Measurements from ENCODE around the gene HIC1.

- TF ChIP-seq TCF7L2 (IDR thresholded peaks at IDR 0.05; ENCODE audit: low read depth, low read length) (no peak), REST (IDR thresholded peaks at IDR 0.05; ENCODE audit: insufficient read depth in 1 of 2, low read depth in 2 of 2, low read length in 1 of 2) (no peak), POLR2AphosphoS5 (IDR thresholded peaks at IDR 0.05; ENCODE audit: low read depth, low read length) (no peak)
- TF ChIP-seq, protein P1, sequence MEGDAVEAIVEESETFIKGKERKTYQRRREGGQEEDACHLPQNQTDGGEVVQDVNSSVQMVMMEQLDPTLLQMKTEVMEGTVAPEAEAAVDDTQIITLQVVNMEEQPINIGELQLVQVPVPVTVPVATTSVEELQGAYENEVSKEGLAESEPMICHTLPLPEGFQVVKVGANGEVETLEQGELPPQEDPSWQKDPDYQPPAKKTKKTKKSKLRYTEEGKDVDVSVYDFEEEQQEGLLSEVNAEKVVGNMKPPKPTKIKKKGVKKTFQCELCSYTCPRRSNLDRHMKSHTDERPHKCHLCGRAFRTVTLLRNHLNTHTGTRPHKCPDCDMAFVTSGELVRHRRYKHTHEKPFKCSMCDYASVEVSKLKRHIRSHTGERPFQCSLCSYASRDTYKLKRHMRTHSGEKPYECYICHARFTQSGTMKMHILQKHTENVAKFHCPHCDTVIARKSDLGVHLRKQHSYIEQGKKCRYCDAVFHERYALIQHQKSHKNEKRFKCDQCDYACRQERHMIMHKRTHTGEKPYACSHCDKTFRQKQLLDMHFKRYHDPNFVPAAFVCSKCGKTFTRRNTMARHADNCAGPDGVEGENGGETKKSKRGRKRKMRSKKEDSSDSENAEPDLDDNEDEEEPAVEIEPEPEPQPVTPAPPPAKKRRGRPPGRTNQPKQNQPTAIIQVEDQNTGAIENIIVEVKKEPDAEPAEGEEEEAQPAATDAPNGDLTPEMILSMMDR (IDR thresholded peaks at IDR 0.05) = no peak
Measured at GRCh38 chr17:2092253-2092652, 37.4 kb downstream of the HIC1 start.
